ENCODE results near the gene ZC3H12C. TPM values are rescaled to one million over a fixed set of nuclear protein-coding genes. Genes with fewer than 3 reads are reported as not detected.

ZC3H12C gene
- total and polyA plus RNA-seq, 2 of the 4 experiments (the other 2 are of a cell fraction): 4.2 to 15.8 TPM

GRCh38 chr11:110076371-110076965 lies 16.7 kb upstream of the ZC3H12C start:
- Histone ChIP-seq H2AFZ (replicated peaks; ENCODE audit: low read length, poor library complexity) (peak overlapping the region; percentile 18), H2BK20ac (ENCODE audit: low read depth, low read length) (no peak overlapping the region), H2BK5ac (ENCODE audit: low read depth, low read length, poor library complexity, severe bottlenecking) (no peak overlapping the region), H3K4ac (ENCODE audit: low read depth, low read length) (peak overlapping the region; percentile 8; the same call in 1 of the 2 replicates), H3K36me3 (ENCODE audit: control insufficient read depth, insufficient read depth, low read length) (no peaks in the 10 kb centered on the region), H4K5ac (ENCODE audit: low read depth, low read length) (no peak overlapping the region; the same call in 1 of the 2 replicates), H3K18ac (ENCODE audit: low read depth, low read length) (peak overlapping the region; percentile 44; the same call in 1 of the 2 replicates), H3K79me1 (ENCODE audit: low read depth in 1 of 2, low read length in 2 of 2) (no peaks in the 10 kb centered on the region), H2BK15ac (ENCODE audit: low read depth, low read length) (0 out of 3 replicates have a peak overlapping the region, but pooled peaks have one; percentile 14), H2AK9ac (replicated peaks; ENCODE audit: low read depth, low read length, poor library complexity) (no peak overlapping the region), H2AK5ac (ENCODE audit: low read depth, low read length) (no peak overlapping the region), H3K4me3 (ENCODE audit: insufficient read depth, low read depth, low read length) (no peak overlapping the region), H3K23ac (ENCODE audit: low read depth, low read length) (0 out of 2 replicates have a peak overlapping the region, but pooled peaks have one; percentile 12), H3K27ac (ENCODE audit: insufficient read depth, low read length) (no peak overlapping the region), H3K14ac (replicated peaks; ENCODE audit: low read depth, low read length) (0 out of 2 replicates have a peak overlapping the region, but pooled peaks have one; percentile 4), H3K27me3 (ENCODE audit: control insufficient read depth, insufficient read depth, low read length) (no peaks in the 10 kb centered on the region), H4K91ac (ENCODE audit: insufficient read depth, low read depth, low read length) (no peak overlapping the region), H4K20me1 (ENCODE audit: insufficient read depth, low read length) (no peaks in the 10 kb centered on the region), H2BK120ac (ENCODE audit: low read depth, low read length) (no peak overlapping the region; the same call in 1 of the 2 replicates), H3K9me1 (ENCODE audit: insufficient read depth, low read length) (no peaks in the 10 kb centered on the region), H3K9me3 (ENCODE audit: control insufficient read depth, insufficient read depth, low read length) (no peaks in the 10 kb centered on the region), H3K56ac (ENCODE audit: extremely low read depth, insufficient read depth, low read length) (no peak overlapping the region), H3K4me1 (ENCODE audit: control insufficient read depth, insufficient read depth, low read length) (peaks cover 10% of the 10 kb centered on the region), H3K4me2 (ENCODE audit: low read depth, low read length) (no peak overlapping the region), H3K9ac (ENCODE audit: low read depth, low read length) (no peak overlapping the region), H4K8ac (ENCODE audit: low read depth in 2 of 2, low read length in 2 of 2) (no peak overlapping the region; a peak in 1 of 4 replicates)
- dilution Hi-C loops (cut with HindIII; ENCODE audit: low sequenced_read_pairs, unreplicated experiment) (no loop called here), in situ Hi-C loops (cut with MboI; ENCODE audit: low sequenced_read_pairs) (no loop called here), intact Hi-C loops (cut with micrococcal nuclease) (no loop called here)
- CTCF ChIA-PET: no interaction called here
- DNase-seq (no peak), ATAC-seq (ENCODE audit: low read depth) (peak; percentile 40; the same call in 1 of the 2 replicates)
- BruUV-seq (replicated peaks): no TSS peak
- POLR2A ChIA-PET (ENCODE audit: unreplicated experiment): no interaction called here
- TF ChIP-seq RFX5 (IDR thresholded peaks at IDR 0.05; ENCODE audit: low read depth, low read length) (no peak), CTCF (conservative IDR thresholded peaks at IDR 0.05; ENCODE audit: low read depth, low read length) (no peak), BHLHE40 (IDR thresholded peaks at IDR 0.05; ENCODE audit: low read depth, low read length) (no peak), MXI1 (IDR thresholded peaks at IDR 0.05; ENCODE audit: borderline replicate concordance, low read depth, low read length) (no peak), RAD21 (IDR thresholded peaks at IDR 0.05; ENCODE audit: low read length) (no peak), SMC3 (IDR thresholded peaks at IDR 0.05; ENCODE audit: low read depth, low read length) (no peak)
- WGBS, 2 experiments (ENCODE audit: extremely low coverage in 2 of 2, insufficient read length in 1 of 2): 20% methylated on average over 1 of the region's 7 CpGs; no CpG with 5 or more reads in 1 of the 2 experiments

All from IMR-90 (cell line).